IMR-90 (cell line): ENCODE results near the gene NCKIPSD. TPM values are rescaled to one million over a fixed set of nuclear protein-coding genes. Genes with fewer than 3 reads are reported as not detected.

Experiments used
- ATAC-seq: fragments of 200-7000 bp; cut with Tn5 transposase; 2 replicates; pipeline ENCODE4 v1.9.1; 2020; ENCODE audit warnings: low read depth, mild to moderate bottlenecking, moderate library complexity
- BruUV-seq: library from RNA; stranded (reverse); fragments of 400-500 nt; replicated peaks from 2 replicates; lab custom pipeline; 2021; lab: Mats Ljungman, UMichigan
- CTCF ChIA-PET: fragments of 300-600 bp; formaldehyde crosslinking; extraction: SDS; loops from one replicate; lab custom pipeline; 2021; ENCODE audit warnings: antibody characterized with exemption; lab: Yijun Ruan, JAX
- POLR2A ChIA-PET: fragments of 300-600 bp; sonication (Branson Sonifier 250); formaldehyde crosslinking; loops from one replicate; lab custom pipeline; 2022; ENCODE audit warnings: antibody characterized with exemption; ENCODE audit not compliant: unreplicated experiment; lab: Charles Lee
- DNase-seq: peaks from one replicate; pipeline ENCODE4 v3.0.0; 2013
- H2AFZ ChIP-seq: replicated peaks from 2 replicates; pipeline ENCODE3; 2013; ENCODE audit warnings: low read length, mild to moderate bottlenecking; ENCODE audit not compliant: poor library complexity
- H2AK5ac ChIP-seq: 2 replicates; pipeline ENCODE4 v1.6.1; 2013; ENCODE audit warnings: low read depth, low read length, inconsistent platforms
- H2AK9ac ChIP-seq: replicated peaks from 2 replicates; pipeline ENCODE3; 2013; ENCODE audit warnings: mild to moderate bottlenecking, low read depth, low read length, moderate library complexity; ENCODE audit not compliant: poor library complexity
- H2BK120ac ChIP-seq: 2 replicates; pipeline ENCODE4 v1.6.1; 2013; ENCODE audit warnings: low read depth, low read length, inconsistent platforms
- H2BK15ac ChIP-seq: 3 replicates; pipeline ENCODE4 v1.6.1; 2013; ENCODE audit warnings: low read depth, low read length, inconsistent platforms
- H2BK20ac ChIP-seq: 2 replicates; pipeline ENCODE4 v1.6.1; 2013; ENCODE audit warnings: low read depth, mild to moderate bottlenecking, inconsistent platforms, low read length, moderate library complexity
- H2BK5ac ChIP-seq: 2 replicates; pipeline ENCODE4 v1.6.1; 2013; ENCODE audit warnings: mild to moderate bottlenecking, low read depth, low read length, inconsistent platforms; ENCODE audit not compliant: poor library complexity, severe bottlenecking
- H3K14ac ChIP-seq: replicated peaks from 2 replicates; pipeline ENCODE4 v1.6.1; 2013; ENCODE audit warnings: low read depth, low read length, inconsistent platforms
- H3K18ac ChIP-seq: 2 replicates; pipeline ENCODE4 v1.6.1; 2013; ENCODE audit warnings: low read depth, low read length, control low read depth
- H3K23ac ChIP-seq: 2 replicates; pipeline ENCODE4 v1.6.1; 2013; ENCODE audit warnings: low read depth, low read length, inconsistent platforms
- H3K27ac ChIP-seq: 2 replicates; pipeline ENCODE4 v1.5.1; 2013; ENCODE audit warnings: mild to moderate bottlenecking, control low read depth, low read length; ENCODE audit not compliant: insufficient read depth
- H3K27me3 ChIP-seq: 2 replicates; pipeline ENCODE4 v1.6.1; 2013; ENCODE audit warnings: low read length; ENCODE audit not compliant: control insufficient read depth, insufficient read depth
- H3K36me3 ChIP-seq: 2 replicates; pipeline ENCODE4 v1.6.1; 2013; ENCODE audit warnings: low read length, mixed read lengths; ENCODE audit not compliant: control insufficient read depth, insufficient read depth
- H3K4ac ChIP-seq: 2 replicates; pipeline ENCODE4 v1.6.1; 2013; ENCODE audit warnings: low read depth, low read length, inconsistent platforms
- H3K4me1 ChIP-seq: 2 replicates; pipeline ENCODE4 v1.6.1; 2013; ENCODE audit warnings: low read length, mixed read lengths; ENCODE audit not compliant: control insufficient read depth, insufficient read depth
- H3K4me2 ChIP-seq: 2 replicates; pipeline ENCODE4 v1.6.1; 2013; ENCODE audit warnings: low read depth, mild to moderate bottlenecking, control low read depth, low read length, moderate library complexity
- H3K4me3 ChIP-seq: 2 replicates; pipeline ENCODE4 v1.5.1; 2013; ENCODE audit warnings: low read depth, mild to moderate bottlenecking, control low read depth, low read length, moderate library complexity; ENCODE audit not compliant: insufficient read depth
- H3K56ac ChIP-seq: 2 replicates; pipeline ENCODE4 v1.6.1; 2013; ENCODE audit warnings: low read length, inconsistent platforms; ENCODE audit not compliant: insufficient read depth; ENCODE audit errors: extremely low read depth
- H3K79me1 ChIP-seq, 2 experiments: 2 replicates each; pipeline ENCODE4 v1.6.1; 2013; ENCODE audit warnings: low read length in 2 of 2, inconsistent platforms in 1 of 2, low read depth in 1 of 2
- H3K9ac ChIP-seq: 2 replicates; pipeline ENCODE4 v1.6.1; 2013; ENCODE audit warnings: low read depth, low read length, control low read depth
- H3K9me1 ChIP-seq: 2 replicates; pipeline ENCODE4 v1.6.1; 2013; ENCODE audit warnings: low read length, inconsistent platforms; ENCODE audit not compliant: insufficient read depth
- H3K9me3 ChIP-seq: 2 replicates; pipeline ENCODE4 v1.6.1; 2013; ENCODE audit warnings: low read length; ENCODE audit not compliant: control insufficient read depth, insufficient read depth
- H4K20me1 ChIP-seq: 2 replicates; pipeline ENCODE4 v1.6.1; 2013; ENCODE audit warnings: low read length, inconsistent platforms; ENCODE audit not compliant: insufficient read depth
- H4K5ac ChIP-seq: 2 replicates; pipeline ENCODE4 v1.6.1; 2013; ENCODE audit warnings: mild to moderate bottlenecking, low read depth, low read length, control low read depth
- H4K8ac ChIP-seq, 2 experiments: 2 replicates each; pipeline ENCODE4 v1.6.1; 2013; ENCODE audit warnings: low read depth in 2 of 2, low read length in 2 of 2, control low read depth in 1 of 2, inconsistent platforms in 1 of 2
- H4K91ac ChIP-seq: 2 replicates; pipeline ENCODE4 v1.6.1; 2013; ENCODE audit warnings: low read depth, low read length, inconsistent platforms; ENCODE audit not compliant: insufficient read depth
- CHD1 ChIP-seq: IDR thresholded peaks from 2 replicates; pipeline ENCODE4 v1.6.1; 2012; ENCODE audit warnings: low read depth, low read length, improper control_type of control experiment
- MXI1 ChIP-seq: IDR thresholded peaks from 2 replicates; pipeline ENCODE4 v1.6.1; 2012; ENCODE audit warnings: low read depth, mild to moderate bottlenecking, low read length, moderate library complexity, borderline replicate concordance
- NFE2L2 ChIP-seq: fragments of 150-350 bp; IDR thresholded peaks from 2 replicates; pipeline ENCODE4 v1.6.1; 2016; ENCODE audit warnings: low read depth, mild to moderate bottlenecking, low read length
- POLR2A ChIP-seq: IDR thresholded peaks from 2 replicates; pipeline ENCODE4 v1.6.1; 2012; ENCODE audit warnings: mild to moderate bottlenecking, low read depth, low read length
- WGBS, 2 experiments: methylation state at CpG; one replicate each; pipeline versions ENCODE4 v1.1.5 to v1.1.7; 2013; ENCODE audit warnings: missing lambda C conversion rate in 2 of 2; ENCODE audit not compliant: insufficient read length in 1 of 2; ENCODE audit errors: extremely low coverage in 2 of 2; 5-methylcytosine and 5-hydroxymethylcytosine counted together
- dilution Hi-C: fragments of 300-500 bp; cut with HindIII; formaldehyde crosslinking; loops from one replicate; pipeline ENCODE4 v1.14.3; 2018; ENCODE audit warnings: low sequenced_read_pairs; ENCODE audit not compliant: unreplicated experiment
- in situ Hi-C: fragments of 300-500 bp; cut with MboI; formaldehyde crosslinking; loops from 3 replicates; pipeline ENCODE4 v1.14.3; 2019; ENCODE audit warnings: low sequenced_read_pairs, inconsistent platforms, mixed read lengths
- intact Hi-C: fragments of 100-400 bp; cut with micrococcal nuclease; formaldehyde crosslinking; loops from 2 replicates; pipeline ENCODE4 v1.10.0; 2022
- polyA plus RNA-seq, 3 experiments: library from polyadenylated mRNA; depleted of rRNA; stranded (reverse); fragments of >200 nt; gene quantifications; 2 replicates each; pipeline ENCODE4 v1.2.3, GENCODE V29; 2012; ENCODE audit warnings: low replicate concordance in 1 of 3
- total RNA-seq: library from RNA; depleted of rRNA; stranded (reverse); fragments of >200 nt; gene quantifications from 2 replicates; pipeline ENCODE4 v1.2.3, GENCODE V29; 2012
- TF ChIP-seq, protein P1 (sequence below): fragments of 150-350 bp; IDR thresholded peaks from 2 replicates; pipeline ENCODE4 v1.6.1; 2017; ENCODE audit warnings: mild to moderate bottlenecking, antibody characterized with exemption, low read length, low read depth

Gene NCKIPSD
- total and polyA plus RNA-seq, 2 of the 4 experiments (the other 2 are of a cell fraction), result 21.0 to 38.3 TPM

DNA sequence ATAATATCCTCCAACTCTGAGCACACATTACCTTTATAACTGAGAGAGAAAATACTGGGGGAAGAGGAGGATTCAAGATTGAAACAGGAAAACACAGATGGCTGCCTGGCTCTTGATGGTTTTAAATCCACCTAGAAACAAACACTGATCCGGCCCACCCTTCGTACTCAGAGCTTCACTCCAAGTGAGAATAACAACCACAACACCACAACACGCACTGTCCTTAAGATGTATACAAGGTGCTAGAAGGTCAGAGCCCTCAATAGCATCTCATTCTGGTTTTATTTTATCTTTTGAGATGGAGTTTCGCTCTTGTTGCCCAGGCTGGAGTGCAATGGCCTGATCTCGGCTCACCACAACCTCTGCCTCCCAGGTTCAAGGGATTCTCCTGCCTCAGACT is 21.4 kb upstream of the NCKIPSD start:
- no peak for DNase-seq
- POLR2A ChIA-PET, result no interaction called here
- dilution Hi-C loops, result no loop called here

More for the DNA sequence above, 21.4 kb upstream of the NCKIPSD start:
- no peak overlapping the region for H2AK9ac ChIP-seq
- ATAC-seq, result no peak
- in situ Hi-C loops, result no loop called here
- H3K14ac ChIP-seq, result no peak overlapping the region
- BruUV-seq, result no TSS peak
- no peak overlapping the region for H3K4me3 ChIP-seq
- no peak overlapping the region for H2AFZ ChIP-seq
- no peak overlapping the region for H3K4me2 ChIP-seq
- H3K4me1 ChIP-seq, result peaks cover 13% of the 10 kb centered on the region
- H3K9me1 ChIP-seq, result peaks cover 29% of the 10 kb centered on the region
- WGBS, 2 experiments, result no CpG with 5 or more reads among the region's 5 CpGs
- no peak overlapping the region for H3K27ac ChIP-seq
- H2BK15ac ChIP-seq, result no peak overlapping the region
- H2AK5ac ChIP-seq, result no peak overlapping the region
- H3K4ac ChIP-seq, result no peak overlapping the region
- no peak overlapping the region for H3K18ac ChIP-seq
- no peak overlapping the region for H3K56ac ChIP-seq
- H2BK120ac ChIP-seq, result no peak overlapping the region
- no peak overlapping the region for H3K23ac ChIP-seq
- no peak for TF ChIP-seq NFE2L2
- no peak for TF ChIP-seq POLR2A
- TF ChIP-seq, protein P1, sequence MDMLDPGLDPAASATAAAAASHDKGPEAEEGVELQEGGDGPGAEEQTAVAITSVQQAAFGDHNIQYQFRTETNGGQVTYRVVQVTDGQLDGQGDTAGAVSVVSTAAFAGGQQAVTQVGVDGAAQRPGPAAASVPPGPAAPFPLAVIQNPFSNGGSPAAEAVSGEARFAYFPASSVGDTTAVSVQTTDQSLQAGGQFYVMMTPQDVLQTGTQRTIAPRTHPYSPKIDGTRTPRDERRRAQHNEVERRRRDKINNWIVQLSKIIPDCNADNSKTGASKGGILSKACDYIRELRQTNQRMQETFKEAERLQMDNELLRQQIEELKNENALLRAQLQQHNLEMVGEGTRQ, result no peak
- TF ChIP-seq MXI1, result no peak
- TF ChIP-seq CHD1, result no peak
- H2BK5ac ChIP-seq, result no peak overlapping the region
- no peak overlapping the region for H4K5ac ChIP-seq
- no peak overlapping the region for H4K91ac ChIP-seq
- no peak overlapping the region for H3K9ac ChIP-seq
- CTCF ChIA-PET, result no interaction called here
- peaks cover 39% of the 10 kb centered on the region for H3K36me3 ChIP-seq
- peaks cover 4 to 64% of the 10 kb centered on the region in 2 experiments for H3K79me1 ChIP-seq
- H4K8ac ChIP-seq, result no peak overlapping the region
- no peaks in the 10 kb centered on the region for H3K27me3 ChIP-seq
- no peaks in the 10 kb centered on the region for H3K9me3 ChIP-seq
- H4K20me1 ChIP-seq, result peaks cover 98% of the 10 kb centered on the region
- no peak overlapping the region for H2BK20ac ChIP-seq
- intact Hi-C loops, result no loop called here
